A549 (cell line): ENCODE measurements around the gene GGN.

ENCODE experiments used
- CBX8 ChIP-seq: fragments of 200-600 bp; sonication (generic); IDR thresholded peaks from 2 replicates; pipeline ENCODE4 v1.6.1; 2016
- CHD4 ChIP-seq: fragments of 200-600 bp; sonication (generic); IDR thresholded peaks from 2 replicates; pipeline ENCODE4 v1.6.1; 2016; ENCODE audit warnings: antibody characterized with exemption, mild to moderate bottlenecking, borderline replicate concordance
- CTCF ChIP-seq: fragments of >200 bp; sonication (Bioruptor Twin); formaldehyde crosslinking; IDR thresholded peaks from 3 replicates; pipeline ENCODE4 v1.5.1; 2016
- EP300 ChIP-seq, 2 experiments: fragments of >200 bp; sonication (Bioruptor Twin); formaldehyde crosslinking; IDR thresholded peaks; 2 replicates in 1 of 2; 3 replicates in 1 of 2; pipeline ENCODE4 v1.6.1; 2016 to 2017
- HOXA7 ChIP-seq: fragments of 250-450 bp; sonication (Bioruptor Pico); IDR thresholded peaks from 2 replicates; pipeline ENCODE4 v1.5.0; 2020; ENCODE audit warnings: mild to moderate bottlenecking, moderate library complexity
- MAZ ChIP-seq: fragments of 150-350 bp; IDR thresholded peaks from 2 replicates; pipeline ENCODE4 v1.6.1; 2014; ENCODE audit warnings: antibody characterized with exemption, low read depth, low read length, borderline replicate concordance
- MYC ChIP-seq: IDR thresholded peaks from 2 replicates; pipeline ENCODE4 v1.6.1; 2012; ENCODE audit warnings: mild to moderate bottlenecking, inconsistent platforms, low read length, improper control_type of control experiment, borderline replicate concordance
- POLR2AphosphoS2 ChIP-seq: conservative IDR thresholded peaks from 2 replicates; pipeline ENCODE4 v1.6.1; 2012; ENCODE audit warnings: low read length, improper control_type of control experiment, inconsistent platforms
- RAD21 ChIP-seq, 2 experiments: fragments of >200 bp in 1 of 2; sonication (Bioruptor Twin) in 1 of 2; formaldehyde crosslinking in 1 of 2; IDR thresholded peaks in 1 of 2; conservative IDR thresholded peaks in 1 of 2; 2 replicates in 1 of 2; 3 replicates in 1 of 2; pipeline ENCODE4 v1.6.1; 2012 to 2018; ENCODE audit warnings: inconsistent platforms in 1 of 2
- RCOR1 ChIP-seq: fragments of 150-350 bp; IDR thresholded peaks from 2 replicates; pipeline ENCODE4 v1.6.1; 2014; ENCODE audit warnings: antibody characterized with exemption, low read length, low read depth
- SMC3 ChIP-seq: fragments of >200 bp; sonication (Bioruptor Twin); formaldehyde crosslinking; IDR thresholded peaks from 3 replicates; pipeline ENCODE4 v1.6.1; 2018; ENCODE audit warnings: inconsistent platforms
- SREBF2 ChIP-seq: fragments of 450-650 bp; IDR thresholded peaks from 2 replicates; pipeline ENCODE4 v1.6.1; 2014; ENCODE audit warnings: mild to moderate bottlenecking, moderate library complexity
- TP53 ChIP-seq: fragments of 250-450 bp; sonication (Bioruptor Pico); IDR thresholded peaks from 2 replicates; pipeline ENCODE4 v1.5.0; 2021; ENCODE audit warnings: mild to moderate bottlenecking, moderate library complexity
- TF ChIP-seq, protein P1 (sequence below): fragments of 150-350 bp; IDR thresholded peaks from 2 replicates; pipeline ENCODE4 v1.6.1; 2014; ENCODE audit warnings: low read depth, mild to moderate bottlenecking, low read length

- no peak for TF ChIP-seq CHD4
- TF ChIP-seq CTCF, result no peak
- TF ChIP-seq SREBF2, result no peak
- TF ChIP-seq HOXA7 (CRISPR knock-in tag), result no peak
- TF ChIP-seq EP300 (IDR thresholded peaks at IDR 0.05), result no peak
- TF ChIP-seq POLR2AphosphoS2, result no peak
- TF ChIP-seq SMC3, result no peak
- no peak for TF ChIP-seq RCOR1
- no peak for TF ChIP-seq MAZ
- TF ChIP-seq TP53 (CRISPR knock-in tag), result no peak
- TF ChIP-seq, protein P1, sequence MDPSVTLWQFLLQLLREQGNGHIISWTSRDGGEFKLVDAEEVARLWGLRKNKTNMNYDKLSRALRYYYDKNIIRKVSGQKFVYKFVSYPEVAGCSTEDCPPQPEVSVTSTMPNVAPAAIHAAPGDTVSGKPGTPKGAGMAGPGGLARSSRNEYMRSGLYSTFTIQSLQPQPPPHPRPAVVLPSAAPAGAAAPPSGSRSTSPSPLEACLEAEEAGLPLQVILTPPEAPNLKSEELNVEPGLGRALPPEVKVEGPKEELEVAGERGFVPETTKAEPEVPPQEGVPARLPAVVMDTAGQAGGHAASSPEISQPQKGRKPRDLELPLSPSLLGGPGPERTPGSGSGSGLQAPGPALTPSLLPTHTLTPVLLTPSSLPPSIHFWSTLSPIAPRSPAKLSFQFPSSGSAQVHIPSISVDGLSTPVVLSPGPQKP, result no peak
- no peak for TF ChIP-seq MYC
- no peak for TF ChIP-seq CBX8
- no peak for TF ChIP-seq RAD21 (conservative IDR thresholded peaks at IDR 0.05 in 1 of 2, IDR thresholded peaks at IDR 0.05 in 1 of 2)
These were observed 17.4 kb upstream of the GGN start for GRCh38 chr19:38405276-38405675.
